ENCODE data around the gene PPM1F.

PPM1F gene

GRCh38 chr22:21928048-21928447 lies 24.6 kb downstream of the PPM1F start:
- peaks cover 3% of the 10 kb centered on the region; the same call in 1 of the 2 replicates for H3K4me1 ChIP-seq
- DNase-seq, result no peak
- no peaks in the 10 kb centered on the region for H3K27me3 ChIP-seq
- H3K9me3 ChIP-seq, result no peaks in the 10 kb centered on the region
- H3K4me3 ChIP-seq (ENCODE audit: low read depth, low read length), result no peak overlapping the region
- peaks cover 32% of the 10 kb centered on the region for H3K36me3 ChIP-seq
- TF ChIP-seq CTCF (IDR thresholded peaks at IDR 0.05; ENCODE audit: low read depth, low read length), result no peak

DNA sequence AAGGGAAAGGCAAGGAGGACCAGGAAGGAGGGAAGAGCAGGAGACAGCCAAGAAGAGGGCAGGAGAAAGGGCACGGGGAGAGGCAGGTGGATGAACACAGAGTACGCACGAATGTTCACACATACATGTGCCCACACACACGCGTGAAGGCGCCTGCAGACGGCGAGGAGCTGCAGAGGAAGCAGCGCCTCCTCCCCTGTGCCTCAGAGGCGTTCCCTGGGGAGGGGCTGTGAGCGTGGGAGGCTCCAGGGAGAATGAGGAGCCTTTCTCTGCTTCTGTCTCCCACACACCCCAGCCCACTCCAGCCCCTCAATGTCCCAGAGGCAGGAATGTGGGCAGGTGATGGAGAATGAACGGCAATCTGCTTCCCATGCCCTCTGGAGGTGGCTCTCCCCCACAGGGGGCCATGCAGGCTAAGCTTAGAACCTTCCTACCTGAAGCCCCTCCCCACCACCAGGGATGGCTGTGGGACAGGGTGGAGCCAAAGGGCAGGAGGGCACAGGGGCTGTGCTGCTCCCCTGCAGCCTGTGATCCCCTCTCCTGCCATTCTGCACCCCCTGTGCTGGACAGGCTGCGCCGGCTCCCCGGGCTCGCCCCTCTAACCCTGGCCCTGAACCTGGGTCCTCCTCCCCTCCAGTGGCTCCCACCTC lies 25.3 kb downstream of the PPM1F start:
- no peaks in the 10 kb centered on the region for H3K27me3 ChIP-seq
- no peak overlapping the region for H3K4me3 ChIP-seq (ENCODE audit: low read depth, low read length)
- no peaks in the 10 kb centered on the region for H3K9me3 ChIP-seq
- DNase-seq, result no peak
- H3K4me1 ChIP-seq, result peaks cover 3% of the 10 kb centered on the region; the same call in 1 of the 2 replicates
- TF ChIP-seq CTCF (IDR thresholded peaks at IDR 0.05; ENCODE audit: low read depth, low read length), result no peak
- H3K36me3 ChIP-seq, result peaks cover 29% of the 10 kb centered on the region

DNA sequence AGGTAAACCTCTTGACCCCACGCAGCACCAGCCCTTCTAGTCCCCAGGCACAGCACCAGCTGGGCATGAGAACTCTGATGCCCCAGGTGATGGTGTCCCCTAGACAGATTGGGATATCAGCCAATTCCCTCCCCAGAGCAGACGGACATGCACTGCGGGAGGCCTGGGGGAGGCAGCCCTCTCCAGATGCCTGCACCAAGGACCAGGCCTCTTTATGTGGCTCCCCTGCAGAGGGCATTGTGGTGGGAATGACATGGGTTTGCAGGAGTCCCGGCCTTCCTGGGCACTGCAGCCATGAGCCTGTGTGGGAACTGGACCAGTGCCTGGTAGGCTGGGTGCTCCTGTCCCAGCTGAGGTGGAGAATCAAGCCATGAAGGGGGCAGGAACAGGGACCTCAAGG lies 25.9 kb downstream of the PPM1F start:
- H3K4me3 ChIP-seq (ENCODE audit: low read depth, low read length), result no peak overlapping the region
- no peak for TF ChIP-seq CTCF (IDR thresholded peaks at IDR 0.05; ENCODE audit: low read depth, low read length)
- DNase-seq, result no peak
- no peaks in the 10 kb centered on the region for H3K9me3 ChIP-seq
- H3K27me3 ChIP-seq, result no peaks in the 10 kb centered on the region
- H3K4me1 ChIP-seq, result peaks cover 3% of the 10 kb centered on the region; the same call in 1 of the 2 replicates
- peaks cover 26% of the 10 kb centered on the region for H3K36me3 ChIP-seq

DNA sequence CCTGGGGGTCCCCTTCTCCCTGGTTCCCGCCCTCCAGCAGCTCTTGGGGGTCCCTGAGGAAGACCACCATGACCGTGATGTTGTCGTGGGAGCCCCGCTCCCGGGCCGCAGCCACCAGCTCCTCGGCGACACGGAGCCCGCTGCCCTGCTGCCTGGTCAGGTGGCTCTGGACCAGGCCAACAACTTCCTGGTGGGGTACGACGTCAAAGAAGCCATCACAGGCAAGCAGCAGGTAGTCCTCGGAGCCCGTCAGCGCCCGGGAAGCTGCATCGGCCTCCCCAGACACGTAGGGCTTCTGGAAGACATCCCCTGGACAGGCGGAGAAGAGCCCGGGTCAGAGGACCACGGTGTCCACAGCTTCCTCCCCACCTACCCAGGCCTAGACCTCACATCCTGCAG lies 29.5 kb downstream of the PPM1F start:
- H3K4me1 ChIP-seq, result peaks cover 3% of the 10 kb centered on the region; the same call in 1 of the 2 replicates
- H3K36me3 ChIP-seq, result no peaks in the 10 kb centered on the region; the same call in none of the 2 replicates
- no peaks in the 10 kb centered on the region for H3K9me3 ChIP-seq
- DNase-seq, result no peak
- no peaks in the 10 kb centered on the region for H3K27me3 ChIP-seq
- no peak for TF ChIP-seq CTCF (IDR thresholded peaks at IDR 0.05; ENCODE audit: low read depth, low read length)
- no peak overlapping the region for H3K4me3 ChIP-seq (ENCODE audit: low read depth, low read length)

- DNase-seq, result no peak
- no peak overlapping the region for H3K4me3 ChIP-seq (ENCODE audit: low read depth, low read length)
- no peaks in the 10 kb centered on the region for H3K9me3 ChIP-seq
- no peaks in the 10 kb centered on the region; the same call in 1 of the 2 replicates for H3K36me3 ChIP-seq
- H3K27me3 ChIP-seq, result no peaks in the 10 kb centered on the region
- no peak for TF ChIP-seq CTCF (IDR thresholded peaks at IDR 0.05; ENCODE audit: low read depth, low read length)
- peaks cover 3% of the 10 kb centered on the region; the same call in 1 of the 2 replicates for H3K4me1 ChIP-seq
Measured at GRCh38 chr22:21922370-21923162, 30.1 kb downstream of the PPM1F start.

DNA sequence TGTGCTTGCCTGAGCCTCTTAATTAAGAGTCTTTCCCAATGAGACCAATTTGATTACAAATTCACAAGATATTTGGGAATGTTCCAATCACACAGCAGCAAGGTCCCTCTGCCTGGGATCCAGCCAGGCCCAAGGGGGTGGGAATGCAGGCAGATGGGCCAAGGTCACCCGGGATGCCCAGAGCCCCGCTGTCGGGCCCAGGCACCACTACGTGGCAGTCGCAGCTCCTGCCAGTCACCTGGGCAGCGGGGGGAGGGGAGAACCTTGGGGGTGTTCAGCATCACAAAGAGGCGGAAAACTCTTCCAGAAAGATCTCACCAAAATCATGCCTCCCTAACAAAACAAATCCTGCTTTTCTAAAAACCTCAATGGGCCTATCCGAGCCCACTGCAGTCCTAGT lies 30.9 kb downstream of the PPM1F start:
- Histone ChIP-seq H3K4me3 (ENCODE audit: low read depth, low read length) (no peak overlapping the region), H3K4me1 (no peaks in the 10 kb centered on the region), H3K36me3 (no peaks in the 10 kb centered on the region; the same call in 1 of the 2 replicates), H3K27me3 (no peaks in the 10 kb centered on the region), H3K9me3 (no peaks in the 10 kb centered on the region)
- DNase-seq, result no peak
- TF ChIP-seq CTCF (IDR thresholded peaks at IDR 0.05; ENCODE audit: low read depth, low read length), result no peak

Data from BE2C (cell line).